T-helper 1 cell (primary cell): ENCODE measurements around the gene NOTCH2.
A peak's percentile ranks its signal among the peaks of the same experiment; 100 is the strongest.

Experiments
- DNase-seq, 5 donors: peaks; one replicate each; pipeline ENCODE4 v3.0.0-alpha.2; 2012 to 2020

NOTCH2 gene

GRCh38 chr1:119902775-119903442, 166.6 kb downstream of the NOTCH2 start:
- DNase-seq, result no peak

DNA sequence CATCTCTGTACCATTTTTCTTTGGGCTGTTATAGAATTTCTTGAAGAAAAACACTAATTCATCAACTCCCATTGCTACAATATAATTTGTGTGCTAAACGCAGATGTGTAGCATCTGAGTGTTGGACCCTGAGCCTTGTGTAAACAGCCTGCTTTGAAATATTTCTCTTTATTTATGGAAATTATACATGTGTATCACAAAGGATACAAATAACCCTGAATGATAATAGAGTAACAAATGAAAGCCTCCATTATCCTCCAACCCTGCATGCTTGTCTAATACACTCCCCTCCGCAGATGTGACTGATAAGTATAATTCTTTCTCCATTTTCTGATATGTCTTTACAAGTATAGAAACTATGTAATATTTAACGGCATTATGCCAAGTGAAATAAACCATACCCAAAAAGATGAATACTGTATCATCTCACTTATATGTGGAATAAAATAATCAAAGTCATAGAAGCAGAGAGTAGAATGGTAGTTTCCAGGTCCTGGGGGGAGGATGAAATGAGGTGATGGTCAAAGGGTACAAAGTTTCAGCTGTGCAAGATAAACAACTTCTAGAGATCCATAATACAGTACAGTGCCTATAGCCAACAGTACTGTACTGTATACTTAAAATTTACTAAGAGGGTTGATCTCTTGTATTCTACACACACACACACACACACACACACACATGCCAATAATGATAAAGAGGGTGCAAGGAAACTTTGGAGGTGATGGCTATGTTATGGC, 170.3 kb downstream of the NOTCH2 start:
- DNase-seq, result no peak

DNA sequence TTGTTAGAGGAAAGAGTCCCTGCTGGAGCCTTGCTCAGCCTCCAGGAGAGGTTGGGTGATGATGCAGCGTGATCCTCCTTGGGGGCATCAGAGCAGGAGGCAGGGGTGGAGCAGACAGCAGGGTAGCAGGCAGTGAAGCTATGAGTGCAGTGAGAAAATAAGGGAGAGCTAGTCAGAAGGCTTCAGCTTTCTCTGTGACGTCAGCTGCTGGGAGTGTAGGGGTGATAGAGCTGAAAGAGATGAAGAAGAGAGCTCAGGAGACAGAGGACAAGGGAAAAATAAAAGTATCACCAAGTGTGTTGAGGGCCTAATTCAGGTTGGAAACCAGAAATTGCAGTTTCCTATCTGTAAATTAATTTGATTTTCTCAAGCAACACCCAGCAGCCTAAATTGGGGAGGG, 170.9 kb downstream of the NOTCH2 start:
- no peak for DNase-seq

GRCh38 chr1:119896303-119896702, 173.2 kb downstream of the NOTCH2 start, which contains the start of gene ADAM30:
ADAM30 (minus strand) TSS chr1:119896515; CDS start chr1:119896336, 179 bp downstream.
- DNase-seq, result no peak

- DNase-seq, result no peak
These were observed 174.4 kb downstream of the NOTCH2 start for GRCh38 chr1:119895102-119895501.

DNA sequence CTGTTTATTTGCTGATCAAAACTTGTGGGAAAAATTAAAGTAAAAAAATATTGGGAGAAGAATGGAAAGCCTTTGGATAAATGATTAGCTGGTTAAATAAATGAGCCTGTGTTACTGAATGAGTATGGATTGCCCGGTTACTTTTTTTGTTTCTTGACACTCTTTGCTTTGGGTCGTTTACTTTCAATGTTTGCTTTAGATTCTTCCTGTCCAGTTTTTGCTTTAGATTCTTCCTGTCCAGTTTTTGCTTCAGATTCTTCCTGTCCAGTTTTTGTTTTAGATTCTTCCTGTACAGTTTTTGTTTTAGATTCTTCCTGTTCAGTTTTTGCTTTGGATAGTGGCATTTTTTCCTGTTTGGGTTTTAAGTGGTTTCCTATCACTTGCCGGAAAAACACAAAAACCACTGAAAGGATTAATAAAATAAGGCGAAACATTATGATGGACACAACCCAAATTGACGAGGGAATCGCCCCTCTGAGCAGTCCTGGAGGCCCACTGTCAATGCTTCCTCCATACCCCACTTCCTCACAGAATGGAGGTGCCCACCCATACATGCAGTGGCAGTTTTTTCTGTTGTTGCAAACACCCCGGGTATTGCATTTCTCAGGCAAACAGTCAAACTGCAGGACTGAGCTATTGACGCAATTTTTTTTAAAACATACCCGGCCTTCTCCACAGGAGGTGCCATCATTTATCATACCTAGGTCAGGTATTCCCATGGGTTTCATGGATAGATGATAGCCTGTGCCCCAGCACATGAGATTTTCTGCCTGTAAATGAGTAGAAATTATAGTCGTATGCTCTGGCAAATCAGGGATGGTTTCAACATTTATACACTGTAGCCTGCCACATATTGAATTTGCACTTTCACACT, 175.4 kb downstream of the NOTCH2 start:
- DNase-seq, result no peak

DNA sequence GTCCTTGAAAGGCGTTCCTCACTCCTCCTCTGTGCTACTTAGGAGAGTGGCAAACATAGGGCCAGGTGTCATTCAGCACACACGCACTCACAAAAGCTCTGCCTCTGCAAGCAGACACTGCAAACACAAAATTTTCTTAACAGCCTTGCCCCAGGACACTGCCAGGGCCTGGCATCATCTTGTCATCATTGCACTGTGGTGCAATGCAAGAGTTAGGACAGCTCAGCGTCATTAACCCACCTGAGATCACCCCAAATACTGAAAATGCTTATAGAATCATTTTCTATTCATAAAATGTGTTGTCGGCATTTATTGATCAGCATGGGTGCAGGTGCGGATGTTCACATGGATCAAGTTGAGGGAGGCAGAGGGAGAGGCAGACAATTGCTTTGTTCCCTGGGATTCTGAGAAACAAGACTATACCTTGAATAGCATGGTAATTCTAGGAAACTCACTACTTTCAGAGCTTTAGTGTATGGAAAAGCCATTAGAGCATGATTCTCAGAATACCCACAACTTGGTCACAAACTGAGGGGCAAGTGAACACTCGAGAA, 176.1 kb downstream of the NOTCH2 start:
- peak in 1 of 5 donors; percentile 82 for DNase-seq

DNA sequence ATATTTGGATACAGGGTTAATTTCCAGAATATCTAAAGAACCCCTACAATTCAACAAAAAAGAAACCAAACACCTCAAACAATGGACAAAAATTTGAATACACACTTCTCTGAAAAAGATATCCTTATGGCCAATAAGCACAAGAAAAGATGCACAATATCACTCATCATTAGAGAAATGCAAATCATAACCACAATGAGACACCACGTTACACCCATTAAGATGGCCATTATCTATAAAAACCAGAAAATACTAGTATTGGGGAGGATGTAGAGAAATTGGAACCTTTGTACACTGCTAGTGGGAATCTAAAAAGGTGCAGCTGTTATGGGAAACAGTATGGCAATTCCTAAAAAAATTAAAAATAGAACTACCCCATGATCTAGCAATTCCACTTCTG, 178.1 kb downstream of the NOTCH2 start:
- DNase-seq, result no peak

GRCh38 chr1:119888476-119888875, 181.0 kb downstream of the NOTCH2 start:
- DNase-seq, result no peak

GRCh38 chr1:119887427-119887826, 182.0 kb downstream of the NOTCH2 start:
- DNase-seq, result no peak

DNA sequence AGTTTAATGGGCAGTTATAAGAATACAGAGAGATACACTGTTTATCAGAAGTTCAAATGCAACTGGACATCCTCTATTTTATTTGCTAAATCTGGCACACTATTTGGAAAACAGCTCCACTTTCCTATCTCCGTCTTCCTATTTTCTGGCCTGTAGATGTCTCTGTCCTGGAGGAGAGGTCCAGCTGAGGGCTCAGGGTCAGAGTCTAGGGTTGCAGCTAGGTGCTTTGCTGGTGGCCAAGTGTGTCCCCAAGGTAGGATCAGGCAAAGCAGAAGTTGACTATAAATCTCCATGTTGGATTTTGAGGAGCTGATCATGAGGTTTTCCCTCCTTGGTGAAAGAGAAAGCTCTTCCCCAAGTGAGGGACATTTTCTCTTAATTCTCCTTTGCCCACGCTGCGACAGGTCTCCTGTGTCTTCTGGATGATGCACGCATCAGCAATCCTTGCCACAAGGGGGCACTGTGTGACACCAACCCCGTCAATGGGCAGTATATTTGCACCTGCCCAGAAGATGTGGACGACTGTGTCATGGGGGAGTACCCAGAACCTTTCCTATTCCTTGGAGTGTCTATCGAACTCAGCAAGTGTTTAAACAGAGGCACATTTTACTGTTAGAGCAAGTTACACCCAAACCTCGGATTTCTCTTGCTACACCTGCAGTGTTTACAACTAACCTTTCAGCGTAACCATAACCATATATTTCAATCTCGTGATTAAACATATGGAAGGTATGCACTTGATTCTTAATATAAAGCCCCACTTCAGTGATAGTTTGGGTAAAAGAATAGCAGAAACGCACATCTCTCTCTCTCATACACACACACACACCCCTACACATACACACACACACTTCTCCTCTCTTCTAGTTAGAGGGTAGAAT, 183.3 kb downstream of the NOTCH2 start:
- DNase-seq, result peak in 4 of 5 donors; percentile 19 to 56 (median 28)

- DNase-seq, result no peak
These were observed 184.8 kb downstream of the NOTCH2 start for GRCh38 chr1:119884711-119885110.

DNA sequence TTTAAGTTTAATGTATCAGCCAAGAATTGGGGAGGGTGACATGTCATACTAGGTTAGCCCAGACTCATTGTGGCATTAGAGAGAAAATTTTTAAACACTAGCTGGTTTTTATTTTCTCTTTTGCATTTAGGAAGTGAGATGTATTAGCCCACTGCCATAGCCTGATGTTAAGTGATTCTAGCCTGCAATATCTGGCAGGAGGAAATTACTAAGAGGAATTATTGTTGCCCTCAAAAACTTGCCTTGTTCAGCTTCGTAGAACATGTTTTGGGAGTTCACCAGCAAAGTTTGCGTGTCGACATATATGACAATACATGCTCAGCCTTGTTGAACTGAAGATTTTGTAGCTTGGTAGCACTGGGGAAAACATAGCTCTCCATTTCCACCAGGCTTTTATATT, 185.6 kb downstream of the NOTCH2 start:
- DNase-seq, result no peak

GRCh38 chr1:119882132-119883049, 187.1 kb downstream of the NOTCH2 start:
- DNase-seq, result no peak

DNA sequence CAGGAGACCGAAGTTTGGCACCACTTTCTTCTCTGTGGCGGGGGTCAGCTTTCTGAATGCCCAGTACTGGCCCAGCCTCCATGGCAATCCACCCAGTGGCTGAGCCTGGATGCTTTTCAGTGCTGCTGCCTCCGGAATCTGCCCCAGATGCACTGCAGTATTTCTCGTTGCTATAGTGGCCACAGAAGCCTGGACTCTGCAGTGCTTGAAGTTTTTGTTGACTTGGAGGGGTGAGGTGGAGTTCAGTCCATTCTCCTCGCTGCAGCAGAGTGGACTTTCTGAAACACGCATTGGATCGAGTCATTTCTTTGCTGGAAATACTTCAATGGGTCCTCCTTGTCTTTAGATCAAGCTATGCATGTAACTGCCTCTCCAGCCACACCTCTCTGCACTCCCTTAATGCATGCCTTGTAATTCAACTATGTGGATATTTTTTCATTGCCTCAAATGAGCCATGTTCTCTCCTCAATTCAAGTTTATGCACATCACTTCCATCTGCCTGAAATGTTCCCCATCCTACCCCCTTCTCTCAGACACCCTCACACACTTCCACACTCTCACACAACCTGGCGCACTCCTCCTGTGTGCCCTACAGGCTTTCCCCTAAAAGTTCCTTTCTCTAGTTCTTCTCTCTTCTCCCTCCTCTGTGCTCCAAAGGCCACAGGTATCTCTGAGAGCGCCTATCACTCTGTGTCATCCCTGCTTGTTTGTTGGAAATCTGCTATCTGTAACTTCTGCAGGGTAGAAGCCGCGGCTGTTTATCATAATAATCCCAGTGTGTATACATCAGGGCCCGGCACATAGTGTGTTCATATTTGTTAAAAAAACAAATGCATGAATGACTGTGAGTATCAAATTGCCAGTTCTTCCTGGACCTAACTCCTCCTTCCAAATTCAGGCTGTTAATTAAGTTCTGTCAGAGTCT, 189.7 kb downstream of the NOTCH2 start:
- DNase-seq, result no peak

DNA sequence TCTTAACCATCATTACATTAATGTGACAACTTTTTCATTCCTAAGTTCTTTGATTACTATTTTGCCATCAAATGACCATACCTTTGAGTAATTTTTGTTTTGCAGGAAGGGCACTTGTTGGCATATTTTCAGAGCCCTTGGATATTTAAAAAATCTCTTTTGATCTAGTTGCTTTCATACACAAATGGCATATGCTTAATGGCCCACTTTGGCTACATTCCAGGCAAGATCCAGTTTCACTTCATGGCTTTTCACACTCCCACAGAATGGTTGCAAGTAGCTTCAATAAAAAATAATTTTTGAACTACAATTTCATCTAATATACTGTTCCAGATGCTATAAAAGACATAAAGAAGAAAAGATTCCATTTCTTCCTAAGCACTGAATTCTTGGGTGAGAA, 191.3 kb downstream of the NOTCH2 start:
- DNase-seq, result no peak

DNA sequence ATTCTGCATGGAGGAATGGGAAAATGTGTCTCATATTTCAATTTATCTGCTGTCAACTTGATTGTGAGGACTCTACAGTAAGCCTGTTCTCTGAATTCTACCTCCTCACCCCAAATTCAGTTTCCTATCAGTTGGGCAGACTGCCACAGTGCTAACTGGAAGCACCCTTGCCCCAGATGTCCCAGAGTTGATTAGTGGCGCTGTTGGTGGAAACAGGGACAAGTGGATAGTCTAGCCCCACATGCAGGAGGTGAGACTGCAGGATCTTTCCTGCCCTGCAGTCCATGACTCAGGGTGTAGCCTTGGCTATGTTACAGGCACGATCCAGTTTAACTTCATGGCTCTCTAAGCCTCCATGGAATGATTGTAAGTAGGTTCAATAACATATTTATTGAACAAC, 195.3 kb downstream of the NOTCH2 start:
- no peak for DNase-seq

- no peak for DNase-seq
These were observed 196.1 kb downstream of the NOTCH2 start for GRCh38 chr1:119873135-119874015.

DNA sequence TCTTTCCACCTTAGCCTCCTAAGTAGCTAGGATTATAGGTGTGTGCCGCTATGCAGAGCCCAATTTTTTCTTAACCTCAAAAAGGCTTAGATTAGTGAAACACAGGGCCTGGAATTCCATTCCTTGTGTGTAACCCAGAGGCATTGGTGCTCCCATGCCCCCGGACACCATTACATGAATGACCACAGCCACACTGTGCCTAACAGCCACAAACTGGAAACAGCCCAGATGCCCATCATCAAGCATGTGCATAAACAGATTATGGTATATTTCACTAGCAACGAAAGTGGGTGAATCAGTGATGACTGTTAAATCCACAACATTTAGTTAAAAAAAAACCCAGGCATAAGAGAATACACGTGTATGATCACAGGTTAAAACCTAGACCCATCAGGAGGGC, 197.6 kb downstream of the NOTCH2 start:
- DNase-seq, result no peak
